Omental fat pad (tissue), 4 donors: ENCODE measurements around the gene XPC. TPM values are rescaled to one million over a fixed set of nuclear protein-coding genes. Genes with fewer than 3 reads are reported as not detected.

ENCODE experiments used
- ATAC-seq: fragments of 150-250 bp; one replicate; pipeline ENCODE4 v1.9.1; 2016; ENCODE audit warnings: mild to moderate bottlenecking, moderate library complexity; ENCODE audit not compliant: low FRiP score
- DNase-seq: peaks from one replicate; pipeline ENCODE4 v3.0.0-alpha.2; 2019; ENCODE audit warnings: low spot score
- CTCF ChIP-seq, 3 donors: fragments of 450-650 bp; IDR thresholded peaks; one replicate each; pipeline ENCODE4 v1.5.1; 2016 to 2017; ENCODE audit warnings: antibody characterized with exemption in 3 of 3, mild to moderate bottlenecking in 3 of 3, moderate library complexity in 2 of 3
- total RNA-seq, 4 donors: library from RNA; depleted of rRNA; stranded (reverse); fragments of >200 nt; gene quantifications; one replicate each; pipeline ENCODE4 v1.1.0, GENCODE V29; 2016

Gene XPC
- total RNA-seq, 4 donors from 2014 or later, result 26.5 to 47.8 (median 33.8) TPM

GRCh38 chr3:14166877-14167603, 11.4 kb downstream of the XPC start:
- ATAC-seq (no peak), DNase-seq (no peak)
- TF ChIP-seq CTCF (IDR thresholded peaks at IDR 0.05), result no peak

- no peak for TF ChIP-seq CTCF (IDR thresholded peaks at IDR 0.05)
- ATAC-seq (no peak), DNase-seq (no peak)
Observed at GRCh38 chr3:14162178-14162577, 16.2 kb downstream of the XPC start.

- no peak for DNase-seq
Observed at GRCh38 chr3:14161282-14161681, 17.1 kb downstream of the XPC start.

GRCh38 chr3:14159426-14159825, 19.0 kb downstream of the XPC start:
- no peak for TF ChIP-seq CTCF (IDR thresholded peaks at IDR 0.05)
- DNase-seq (no peak), ATAC-seq (no peak)

More at GRCh38 chr3:14161282-14161681, 17.1 kb downstream of the XPC start:
- no peak for ATAC-seq
- no peak for TF ChIP-seq CTCF (IDR thresholded peaks at IDR 0.05)

GRCh38 chr3:14158370-14158769, 20.0 kb downstream of the XPC start:
- DNase-seq, result no peak
- no peak for TF ChIP-seq CTCF (IDR thresholded peaks at IDR 0.05)
- peak; percentile 14 for ATAC-seq

- ATAC-seq (peak; percentile 23), DNase-seq (no peak)
- no peak for TF ChIP-seq CTCF (IDR thresholded peaks at IDR 0.05)
Observed at GRCh38 chr3:14157951-14158350, 20.4 kb downstream of the XPC start.
